ENCODE measurements around the gene LRRC17.
"Not testable (repeated sequence)": the region's sequence is repeated elsewhere in the genome, so short reads cannot be mapped to it uniquely, and the experiment has no call there.

Gene LRRC17

DNA sequence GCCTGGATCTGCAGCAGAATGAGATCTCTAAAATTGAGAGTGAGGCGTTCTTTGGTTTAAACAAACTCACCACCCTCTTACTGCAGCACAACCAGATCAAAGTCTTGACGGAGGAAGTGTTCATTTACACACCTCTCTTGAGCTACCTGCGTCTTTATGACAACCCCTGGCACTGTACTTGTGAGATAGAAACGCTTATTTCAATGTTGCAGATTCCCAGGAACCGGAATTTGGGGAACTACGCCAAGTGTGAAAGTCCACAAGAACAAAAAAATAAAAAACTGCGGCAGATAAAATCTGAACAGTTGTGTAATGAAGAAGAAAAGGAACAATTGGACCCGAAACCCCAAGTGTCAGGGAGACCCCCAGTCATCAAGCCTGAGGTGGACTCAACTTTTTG is 21.4 kb downstream of the LRRC17 start:
- in situ Hi-C loops (cut with MboI; ENCODE audit: low pct_unique_long_range_greater_than_20kb, low sequenced_read_pairs): no loop called here
- DNase-seq: no peak

DNA sequence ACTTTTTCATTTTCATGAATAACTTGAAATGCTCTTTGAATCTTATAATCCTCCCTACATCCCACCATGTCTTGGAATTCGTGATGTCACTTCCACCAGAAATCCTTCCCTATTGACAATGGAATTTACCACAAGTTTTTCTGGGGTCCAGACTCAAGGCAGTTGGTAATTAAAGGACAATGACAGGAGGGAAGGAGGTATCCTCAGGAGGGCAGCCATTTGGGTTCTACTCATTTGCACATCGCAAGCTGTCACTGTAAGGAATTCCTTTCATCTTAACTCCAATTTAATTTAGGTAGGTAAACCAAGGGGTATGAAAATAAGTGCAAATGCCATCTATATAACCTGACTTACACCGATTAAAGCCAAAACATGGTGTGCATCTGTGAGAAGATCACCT is 21.9 kb downstream of the LRRC17 start:
- DNase-seq: no peak
- in situ Hi-C loops (cut with MboI; ENCODE audit: low pct_unique_long_range_greater_than_20kb, low sequenced_read_pairs): no loop called here

- in situ Hi-C loops (cut with MboI; ENCODE audit: low pct_unique_long_range_greater_than_20kb, low sequenced_read_pairs): no loop called here
- DNase-seq: peak; percentile 82
These were observed 22.8 kb downstream of the LRRC17 start for GRCh38 chr7:102935450-102936115.

- no peak for DNase-seq
- in situ Hi-C loops (cut with MboI; ENCODE audit: low pct_unique_long_range_greater_than_20kb, low sequenced_read_pairs): no loop called here
These were observed 25.9 kb downstream of the LRRC17 start for GRCh38 chr7:102938679-102939078.

DNA sequence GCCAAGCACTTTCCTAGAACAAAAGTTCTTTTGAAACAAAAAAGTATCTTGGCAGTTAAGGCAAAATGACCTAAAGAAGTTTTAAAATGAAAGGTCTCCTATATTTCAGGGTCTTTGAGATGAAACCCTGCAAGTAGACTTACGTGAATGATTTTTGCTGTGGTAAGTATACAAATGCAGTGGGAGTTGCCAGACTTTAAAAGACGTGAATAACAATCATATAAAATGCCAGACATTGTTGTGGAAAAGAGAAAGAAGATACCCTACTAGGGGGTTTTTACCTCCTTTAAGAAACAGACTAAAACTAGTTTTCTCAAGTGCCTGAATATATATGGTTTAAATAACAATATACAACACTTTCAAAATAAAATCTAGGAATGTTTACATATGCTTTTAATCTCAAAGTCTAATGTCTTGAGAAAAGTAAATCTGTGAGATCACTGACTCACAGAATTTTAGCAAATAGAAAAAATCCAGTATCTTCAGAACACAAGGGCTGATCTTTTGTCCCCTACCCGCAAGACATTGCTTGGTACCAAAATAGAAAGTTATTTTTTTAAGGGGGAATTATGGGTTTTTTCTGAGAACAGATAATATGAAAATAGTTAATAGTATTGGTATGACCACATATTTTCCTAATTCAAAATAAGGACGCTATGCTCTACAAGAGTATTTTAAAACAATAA is 29.5 kb downstream of the LRRC17 start:
- in situ Hi-C loops (cut with MboI; ENCODE audit: low pct_unique_long_range_greater_than_20kb, low sequenced_read_pairs): no loop called here
- DNase-seq: no peak

GRCh38 chr7:102942868-102943267 is 30.1 kb downstream of the LRRC17 start:
- no peak for DNase-seq
- in situ Hi-C loops (cut with MboI; ENCODE audit: low pct_unique_long_range_greater_than_20kb, low sequenced_read_pairs): no loop called here

- no peak for DNase-seq
- in situ Hi-C loops (cut with MboI; ENCODE audit: low pct_unique_long_range_greater_than_20kb, low sequenced_read_pairs): no loop called here
These were observed 30.8 kb downstream of the LRRC17 start for GRCh38 chr7:102943423-102944169.

GRCh38 chr7:102944241-102944640 is 31.4 kb downstream of the LRRC17 start:
- in situ Hi-C loops (cut with MboI; ENCODE audit: low pct_unique_long_range_greater_than_20kb, low sequenced_read_pairs): no loop called here

DNA sequence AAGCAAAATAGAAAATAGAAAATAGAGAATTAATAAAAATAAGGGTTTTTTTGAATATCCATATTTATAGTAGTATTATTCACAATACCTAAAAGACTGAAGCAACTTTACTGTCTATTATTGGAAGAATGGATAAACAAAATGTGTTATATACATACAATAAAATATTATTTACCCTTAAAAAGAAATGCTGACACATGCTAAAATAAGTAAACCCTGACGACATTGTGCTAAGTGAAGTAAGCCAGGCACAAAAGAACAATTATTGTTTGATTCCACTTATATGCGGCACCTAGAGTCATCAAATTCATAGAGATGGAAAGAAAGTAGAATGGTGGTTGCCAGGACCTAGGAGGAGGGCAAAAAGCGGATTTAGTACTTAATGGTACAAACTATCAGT is 39.0 kb downstream of the LRRC17 start:
- no peak for DNase-seq
- in situ Hi-C loops (cut with MboI; ENCODE audit: low pct_unique_long_range_greater_than_20kb, low sequenced_read_pairs): no loop called here

More at GRCh38 chr7:102944241-102944640, 31.4 kb downstream of the LRRC17 start:
- DNase-seq: no peak

DNA sequence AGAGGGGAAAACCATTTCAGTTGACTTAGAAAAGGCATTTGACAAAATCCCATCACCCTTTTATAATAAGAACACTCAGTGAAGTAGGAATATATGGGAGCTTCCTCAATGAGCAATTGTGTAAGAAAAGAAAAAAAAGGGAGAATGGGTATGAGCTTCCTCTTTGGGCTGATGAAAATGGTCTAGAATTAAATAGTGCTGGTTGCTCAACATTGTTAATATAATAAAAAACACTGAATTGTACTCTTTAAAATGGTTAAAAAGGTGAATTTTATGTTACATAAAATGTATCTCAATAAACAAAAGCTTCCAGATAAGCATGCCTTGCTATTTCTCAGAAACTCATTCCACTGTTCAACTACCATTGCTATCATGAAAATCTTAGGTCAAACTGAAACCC is 40.6 kb downstream of the LRRC17 start:
- no peak for DNase-seq
- in situ Hi-C loops (cut with MboI; ENCODE audit: low pct_unique_long_range_greater_than_20kb, low sequenced_read_pairs): no loop called here

DNA sequence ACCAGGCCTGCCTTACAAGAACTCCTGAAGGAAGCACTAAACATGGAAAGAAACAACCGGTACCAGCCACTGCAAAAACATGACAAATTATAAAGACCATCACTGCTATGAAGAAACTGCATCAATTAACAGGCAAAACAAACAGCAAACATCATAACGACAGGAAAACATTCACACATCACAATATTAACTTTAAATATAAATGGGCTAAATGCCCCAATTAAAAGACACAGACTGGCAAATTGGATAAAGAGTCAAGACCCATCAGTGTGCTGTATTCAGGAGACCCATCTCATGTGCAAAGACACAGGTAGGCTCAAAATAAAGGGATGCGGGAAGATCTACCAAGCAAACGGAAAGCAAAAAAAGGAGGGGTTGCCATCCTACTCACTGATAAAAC is 41.6 kb downstream of the LRRC17 start:
- DNase-seq; in situ Hi-C loops (cut with MboI; ENCODE audit: low pct_unique_long_range_greater_than_20kb, low sequenced_read_pairs): not testable (repeated sequence)

DNA sequence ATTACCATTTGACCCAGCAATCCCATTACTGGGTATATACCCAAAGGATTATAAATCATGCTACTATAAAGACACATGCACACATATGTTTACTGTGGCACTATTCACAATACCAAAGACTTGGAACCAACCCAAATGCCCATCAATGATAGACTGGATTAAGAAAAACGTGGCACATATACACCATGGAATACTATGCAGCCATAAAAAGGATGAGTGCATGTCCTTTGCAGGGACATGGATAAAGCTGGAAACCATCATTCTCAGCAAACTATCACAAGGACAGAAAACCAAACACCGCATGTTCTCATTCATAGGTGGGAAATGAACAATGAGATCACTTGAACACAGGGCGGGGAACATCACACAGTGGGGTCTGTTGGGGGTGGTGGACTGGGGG is 45.2 kb downstream of the LRRC17 start:
- in situ Hi-C loops (cut with MboI; ENCODE audit: low pct_unique_long_range_greater_than_20kb, low sequenced_read_pairs): not testable (repeated sequence)

DNA sequence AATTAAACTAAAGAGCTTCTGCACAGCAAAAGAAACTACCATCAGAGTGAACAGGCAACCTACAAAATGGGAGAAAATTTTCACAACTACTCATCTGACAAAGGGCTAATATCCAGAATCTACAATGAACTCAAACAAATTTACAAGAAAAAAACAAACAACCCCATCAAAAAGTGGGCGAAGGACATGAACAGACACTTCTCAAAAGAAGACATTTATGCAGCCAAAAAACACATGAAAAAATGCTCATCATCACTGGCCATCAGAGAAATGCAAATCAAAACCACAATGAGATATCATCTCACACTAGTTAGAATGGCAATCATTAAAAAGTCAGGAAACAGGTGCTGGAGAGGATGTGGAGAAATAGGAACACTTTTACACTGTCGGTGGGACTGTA is 49.2 kb downstream of the LRRC17 start:
- in situ Hi-C loops (cut with MboI; ENCODE audit: low pct_unique_long_range_greater_than_20kb, low sequenced_read_pairs); DNase-seq: not testable (repeated sequence)

More for the DNA sequence above, 45.2 kb downstream of the LRRC17 start:
- not testable (repeated sequence) for DNase-seq

DNA sequence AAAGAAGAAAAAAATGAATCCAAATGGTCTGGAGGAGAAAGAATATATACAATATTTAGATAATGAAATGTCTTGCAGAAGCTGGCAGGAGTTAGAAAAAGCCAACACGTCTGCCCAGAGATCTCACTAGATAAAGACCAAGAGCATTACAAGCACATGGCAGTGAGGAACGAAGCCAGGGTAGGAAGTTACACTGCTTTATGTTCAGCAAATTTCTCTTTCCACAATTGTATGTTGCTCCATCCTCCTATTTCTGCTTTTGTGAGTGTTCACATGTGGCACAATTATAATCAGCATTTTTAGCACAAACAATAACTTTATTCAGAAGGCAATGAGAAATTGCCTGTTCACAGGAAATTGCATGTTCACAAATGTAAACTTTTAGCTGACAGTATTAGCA is 53.7 kb downstream of the LRRC17 start:
- DNase-seq: no peak
- in situ Hi-C loops (cut with MboI; ENCODE audit: low pct_unique_long_range_greater_than_20kb, low sequenced_read_pairs): no loop called here

DNA sequence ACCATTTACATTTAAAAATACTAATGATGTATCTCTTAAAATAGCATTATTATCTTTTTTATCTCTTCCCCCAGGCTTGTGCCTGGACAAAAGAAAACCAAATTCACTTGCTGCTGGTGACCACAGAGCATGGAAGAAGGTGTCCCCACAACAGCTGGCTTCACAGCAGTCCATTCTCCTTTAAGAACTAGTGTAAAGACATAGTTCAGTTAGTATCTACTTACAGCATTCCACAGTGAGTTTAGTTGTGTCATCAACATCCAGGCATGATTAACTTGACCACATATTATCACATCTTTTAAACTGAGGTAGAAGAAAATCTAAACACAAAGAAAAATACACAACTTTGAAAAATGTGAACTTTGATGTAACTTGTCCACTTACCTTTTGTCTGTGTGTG is 55.0 kb downstream of the LRRC17 start:
- in situ Hi-C loops (cut with MboI; ENCODE audit: low pct_unique_long_range_greater_than_20kb, low sequenced_read_pairs): no loop called here
- DNase-seq: no peak

- in situ Hi-C loops (cut with MboI; ENCODE audit: low pct_unique_long_range_greater_than_20kb, low sequenced_read_pairs): no loop called here
- DNase-seq: peak; percentile 95
These were observed 60.4 kb downstream of the LRRC17 start for GRCh38 chr7:102973096-102973802.

DNA sequence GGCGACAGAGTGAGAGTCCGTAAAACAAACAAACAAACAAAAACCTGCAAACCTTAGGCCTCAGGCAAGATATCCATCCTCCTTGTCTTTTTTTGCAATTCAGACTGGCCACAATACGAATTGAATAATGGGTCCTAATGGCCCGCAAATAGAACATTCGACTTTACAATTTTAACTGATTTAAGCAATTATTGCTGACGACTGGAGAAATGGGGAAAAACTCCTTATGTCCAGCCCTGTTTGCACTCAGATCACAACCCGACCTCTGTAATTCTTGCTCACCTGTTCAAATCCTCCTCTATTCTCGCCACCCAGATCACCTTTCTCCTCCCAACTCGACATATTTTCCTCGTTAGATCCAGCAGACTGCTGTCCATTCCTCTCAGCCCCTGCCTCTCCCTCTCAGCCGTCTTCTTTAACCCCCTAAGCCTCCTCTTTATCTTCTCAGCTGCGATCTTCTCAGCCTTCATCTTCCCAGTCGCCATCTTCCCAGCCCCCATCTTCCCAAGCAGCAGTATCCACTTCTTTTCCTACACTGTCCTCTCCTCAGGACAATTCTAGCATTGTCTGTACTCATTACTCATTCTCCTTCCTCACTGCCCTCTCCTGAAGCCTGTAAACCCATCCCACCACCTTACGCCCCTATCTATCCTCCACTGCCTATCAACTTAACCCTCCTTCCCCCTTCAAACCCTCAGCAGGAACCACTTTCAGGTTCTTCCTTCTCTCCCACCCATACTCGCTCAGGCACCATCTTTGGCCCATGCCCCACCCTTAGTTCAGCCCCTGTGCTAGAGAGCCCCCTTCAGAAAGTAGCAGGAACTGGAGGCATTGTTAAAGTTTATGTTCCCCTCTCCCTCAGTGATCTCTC is 61.8 kb downstream of the LRRC17 start:
- in situ Hi-C loops (cut with MboI; ENCODE audit: low pct_unique_long_range_greater_than_20kb, low sequenced_read_pairs): no loop called here
- DNase-seq: peak; percentile 37

GRCh38 chr7:102975854-102976253 is 63.1 kb downstream of the LRRC17 start:
- no peak for DNase-seq

DNA sequence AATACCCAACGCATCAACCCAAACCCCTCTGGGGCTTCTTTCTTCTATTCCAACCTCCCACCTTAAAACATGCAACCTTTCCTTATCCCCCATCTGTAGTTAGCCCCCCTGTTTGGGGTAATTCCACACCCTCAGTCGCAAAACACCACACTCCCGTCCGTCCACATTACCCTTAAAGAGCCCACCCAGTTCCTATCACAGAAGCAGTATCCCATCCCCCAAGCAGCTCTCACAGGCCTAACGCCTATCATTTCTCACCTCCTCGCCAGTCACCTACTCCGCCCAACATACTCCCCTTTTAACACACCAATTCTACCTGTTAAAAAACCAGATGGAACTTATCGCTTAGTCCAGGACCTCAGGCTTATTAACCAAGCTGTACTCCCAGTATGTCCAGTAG is 63.7 kb downstream of the LRRC17 start:
- in situ Hi-C loops (cut with MboI; ENCODE audit: low pct_unique_long_range_greater_than_20kb, low sequenced_read_pairs): no loop called here
- DNase-seq: no peak

More at GRCh38 chr7:102975854-102976253, 63.1 kb downstream of the LRRC17 start:
- in situ Hi-C loops (cut with MboI; ENCODE audit: low pct_unique_long_range_greater_than_20kb, low sequenced_read_pairs): no loop called here

All from KBM-7 (cell line).